Panc1 (cell line): ENCODE data around the gene SLC6A1.

ENCODE experiments used
- POLR2AphosphoS5 ChIP-seq: IDR thresholded peaks from 2 replicates; pipeline ENCODE4 v1.6.1; 2012; ENCODE audit warnings: mild to moderate bottlenecking, low read depth, low read length, moderate library complexity
- SIN3A ChIP-seq: IDR thresholded peaks from 2 replicates; pipeline ENCODE4 v1.6.1; 2012; ENCODE audit warnings: low read depth, mild to moderate bottlenecking, low read length, moderate library complexity, borderline replicate concordance; ENCODE audit not compliant: insufficient read depth
- TF ChIP-seq, protein P1 (sequence below): fragments of 450-650 bp; IDR thresholded peaks from 2 replicates; pipeline ENCODE4 v1.5.1; 2017; ENCODE audit warnings: mild to moderate bottlenecking

DNA sequence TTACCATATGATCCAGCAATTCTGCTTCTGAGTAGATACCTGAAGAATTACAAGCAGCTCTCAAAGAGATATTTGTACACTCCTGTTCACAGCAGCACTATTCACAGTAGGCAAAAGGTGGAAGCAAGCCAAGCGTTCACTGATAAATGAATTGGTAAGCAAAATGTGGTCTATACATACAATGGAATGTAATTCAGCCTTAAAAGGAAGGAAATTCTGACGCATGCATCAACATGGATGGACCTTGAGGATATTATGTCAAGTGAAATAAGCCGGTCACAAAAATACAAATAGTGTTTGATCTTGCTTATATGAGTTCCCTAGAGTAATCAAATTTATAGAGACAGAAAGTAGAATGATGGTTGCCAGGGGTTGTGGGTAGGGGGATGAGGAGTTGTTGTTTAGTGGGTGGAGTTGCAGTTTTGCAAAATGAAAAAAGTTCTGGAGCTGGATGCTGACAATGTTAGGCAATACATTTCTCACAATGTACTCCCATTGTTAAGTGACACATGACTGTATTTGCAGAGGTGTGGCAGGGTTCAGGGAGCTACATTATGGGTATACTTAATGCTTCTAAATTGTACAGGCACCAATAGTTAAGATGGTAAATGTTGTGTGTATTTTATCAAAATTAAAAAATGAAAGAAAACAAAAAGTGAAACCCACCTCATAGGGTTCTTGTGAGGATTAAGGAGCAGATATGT is 26.7 kb downstream of the SLC6A1 start:
- TF ChIP-seq, protein P1, sequence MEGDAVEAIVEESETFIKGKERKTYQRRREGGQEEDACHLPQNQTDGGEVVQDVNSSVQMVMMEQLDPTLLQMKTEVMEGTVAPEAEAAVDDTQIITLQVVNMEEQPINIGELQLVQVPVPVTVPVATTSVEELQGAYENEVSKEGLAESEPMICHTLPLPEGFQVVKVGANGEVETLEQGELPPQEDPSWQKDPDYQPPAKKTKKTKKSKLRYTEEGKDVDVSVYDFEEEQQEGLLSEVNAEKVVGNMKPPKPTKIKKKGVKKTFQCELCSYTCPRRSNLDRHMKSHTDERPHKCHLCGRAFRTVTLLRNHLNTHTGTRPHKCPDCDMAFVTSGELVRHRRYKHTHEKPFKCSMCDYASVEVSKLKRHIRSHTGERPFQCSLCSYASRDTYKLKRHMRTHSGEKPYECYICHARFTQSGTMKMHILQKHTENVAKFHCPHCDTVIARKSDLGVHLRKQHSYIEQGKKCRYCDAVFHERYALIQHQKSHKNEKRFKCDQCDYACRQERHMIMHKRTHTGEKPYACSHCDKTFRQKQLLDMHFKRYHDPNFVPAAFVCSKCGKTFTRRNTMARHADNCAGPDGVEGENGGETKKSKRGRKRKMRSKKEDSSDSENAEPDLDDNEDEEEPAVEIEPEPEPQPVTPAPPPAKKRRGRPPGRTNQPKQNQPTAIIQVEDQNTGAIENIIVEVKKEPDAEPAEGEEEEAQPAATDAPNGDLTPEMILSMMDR, result no peak
- TF ChIP-seq SIN3A (no peak), POLR2AphosphoS5 (no peak)
